HG02870 (cell line): Measurements from ENCODE around the gene SCAPER.

Experiments
- ATAC-seq: cut with Tn5 transposase; IDR thresholded peaks from one replicate; pipeline ENCODE4 v1.9.1; 2021; ENCODE audit warnings: mild to moderate bottlenecking, moderate library complexity; ENCODE audit not compliant: unreplicated experiment

Gene SCAPER, protein sequence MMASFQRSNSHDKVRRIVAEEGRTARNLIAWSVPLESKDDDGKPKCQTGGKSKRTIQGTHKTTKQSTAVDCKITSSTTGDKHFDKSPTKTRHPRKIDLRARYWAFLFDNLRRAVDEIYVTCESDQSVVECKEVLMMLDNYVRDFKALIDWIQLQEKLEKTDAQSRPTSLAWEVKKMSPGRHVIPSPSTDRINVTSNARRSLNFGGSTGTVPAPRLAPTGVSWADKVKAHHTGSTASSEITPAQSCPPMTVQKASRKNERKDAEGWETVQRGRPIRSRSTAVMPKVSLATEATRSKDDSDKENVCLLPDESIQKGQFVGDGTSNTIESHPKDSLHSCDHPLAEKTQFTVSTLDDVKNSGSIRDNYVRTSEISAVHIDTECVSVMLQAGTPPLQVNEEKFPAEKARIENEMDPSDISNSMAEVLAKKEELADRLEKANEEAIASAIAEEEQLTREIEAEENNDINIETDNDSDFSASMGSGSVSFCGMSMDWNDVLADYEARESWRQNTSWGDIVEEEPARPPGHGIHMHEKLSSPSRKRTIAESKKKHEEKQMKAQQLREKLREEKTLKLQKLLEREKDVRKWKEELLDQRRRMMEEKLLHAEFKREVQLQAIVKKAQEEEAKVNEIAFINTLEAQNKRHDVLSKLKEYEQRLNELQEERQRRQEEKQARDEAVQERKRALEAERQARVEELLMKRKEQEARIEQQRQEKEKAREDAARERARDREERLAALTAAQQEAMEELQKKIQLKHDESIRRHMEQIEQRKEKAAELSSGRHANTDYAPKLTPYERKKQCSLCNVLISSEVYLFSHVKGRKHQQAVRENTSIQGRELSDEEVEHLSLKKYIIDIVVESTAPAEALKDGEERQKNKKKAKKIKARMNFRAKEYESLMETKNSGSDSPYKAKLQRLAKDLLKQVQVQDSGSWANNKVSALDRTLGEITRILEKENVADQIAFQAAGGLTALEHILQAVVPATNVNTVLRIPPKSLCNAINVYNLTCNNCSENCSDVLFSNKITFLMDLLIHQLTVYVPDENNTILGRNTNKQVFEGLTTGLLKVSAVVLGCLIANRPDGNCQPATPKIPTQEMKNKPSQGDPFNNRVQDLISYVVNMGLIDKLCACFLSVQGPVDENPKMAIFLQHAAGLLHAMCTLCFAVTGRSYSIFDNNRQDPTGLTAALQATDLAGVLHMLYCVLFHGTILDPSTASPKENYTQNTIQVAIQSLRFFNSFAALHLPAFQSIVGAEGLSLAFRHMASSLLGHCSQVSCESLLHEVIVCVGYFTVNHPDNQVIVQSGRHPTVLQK (N-terminal part only)

DNA sequence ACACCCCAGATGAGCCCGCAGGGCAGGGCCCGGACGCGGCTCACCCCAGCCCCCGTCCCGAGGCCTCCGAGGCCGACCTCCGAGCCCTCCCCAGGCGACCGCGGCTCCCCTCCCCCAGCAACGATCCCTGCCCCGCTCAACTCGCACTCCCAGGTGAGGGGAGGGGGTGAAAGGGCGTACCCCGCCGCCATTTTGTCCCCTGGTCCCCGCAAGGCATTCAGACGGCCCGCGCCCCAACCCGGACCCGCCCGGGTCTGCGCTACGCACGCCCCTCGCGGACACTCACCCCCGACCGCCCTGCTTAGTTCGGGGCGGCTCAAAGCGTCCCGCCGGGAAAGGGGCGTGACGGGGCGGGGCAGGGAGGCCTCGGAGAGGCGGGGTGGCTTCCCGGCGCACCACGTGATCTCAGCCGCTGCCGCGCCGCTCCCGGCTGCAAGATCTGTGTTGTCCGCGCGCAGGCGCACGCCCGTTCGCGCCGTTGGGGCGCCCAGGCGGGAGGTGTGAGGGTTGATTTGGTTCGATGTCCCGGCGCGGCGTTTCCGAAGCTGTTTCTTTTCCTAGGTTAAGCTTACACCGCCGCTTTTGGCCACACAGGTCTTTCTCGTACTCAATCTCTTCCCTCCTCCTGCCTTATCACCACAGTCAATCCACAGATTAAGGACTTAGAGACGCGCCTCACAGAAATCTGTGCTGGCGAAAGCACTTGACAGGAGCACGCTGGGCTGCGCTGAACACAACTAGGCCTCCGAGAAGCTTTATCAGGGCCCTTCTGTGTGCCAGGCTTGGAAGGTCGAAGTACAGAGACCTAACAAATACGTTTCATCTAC, at the start of gene SCAPER:
Gene SCAPER, minus strand, starts transcription at position 328 of the 827 bp plus-strand sequence. CDS start 21,523 bp downstream, outside the sequence.
- ATAC-seq, result peak; percentile 84

DNA sequence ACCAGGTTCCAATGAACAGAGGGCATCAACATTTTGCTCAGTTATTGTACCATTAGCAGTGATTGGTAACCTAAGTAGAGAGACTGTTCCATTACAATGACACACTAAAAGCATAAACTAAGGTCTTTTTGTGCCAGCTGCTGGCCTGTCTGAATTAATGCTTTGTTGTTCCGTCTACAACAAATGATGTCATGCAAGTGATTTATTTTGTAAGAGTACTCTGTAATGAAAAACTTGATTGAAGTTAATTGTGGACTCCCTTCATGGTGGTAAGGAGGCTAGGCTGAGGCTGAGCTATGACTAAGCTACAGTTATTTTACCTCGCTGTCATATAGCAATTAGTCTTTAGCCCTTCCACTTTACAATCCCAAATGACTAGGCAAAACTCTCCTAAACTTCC, 49.6 kb upstream of the SCAPER start:
- no peak for ATAC-seq

DNA sequence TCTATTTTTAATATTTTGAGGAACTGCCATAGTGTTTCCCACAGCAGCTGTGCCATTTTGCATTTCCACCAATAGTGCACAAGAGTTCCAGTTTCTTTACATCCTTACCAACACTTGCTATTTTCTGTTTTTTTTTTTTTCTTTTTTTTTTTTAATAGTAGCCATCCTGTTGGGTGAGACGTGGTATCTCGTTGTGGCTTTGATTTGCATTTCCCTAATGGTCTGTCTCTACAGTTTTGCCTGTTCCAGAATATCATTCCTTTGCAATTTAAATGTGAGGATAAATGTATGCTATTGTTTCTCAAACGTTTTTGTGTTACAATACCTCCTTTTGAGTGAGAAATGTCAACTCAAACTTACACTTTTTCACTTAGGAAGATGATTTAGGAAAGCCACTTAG, 48.8 kb upstream of the SCAPER start:
- ATAC-seq, result no peak

DNA sequence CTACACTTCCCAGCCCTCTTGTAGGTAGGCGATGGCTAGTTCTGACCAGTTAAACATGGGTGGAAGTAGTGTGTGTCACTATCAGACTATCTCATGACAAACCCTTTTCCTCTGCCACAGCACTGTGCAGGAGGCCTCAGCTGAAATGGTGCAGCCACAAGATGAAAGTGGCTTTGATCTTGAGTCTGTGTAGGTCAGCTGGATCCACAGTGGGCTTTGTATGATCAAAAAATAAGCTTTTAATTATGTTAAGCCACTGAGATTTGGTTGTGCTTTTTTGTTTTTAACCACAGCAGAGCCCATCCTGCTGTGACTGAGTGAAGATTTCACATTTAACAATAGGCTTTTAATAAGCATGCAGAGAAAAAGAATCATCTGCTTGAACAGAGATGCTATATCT, 46.1 kb upstream of the SCAPER start:
- no peak for ATAC-seq

DNA sequence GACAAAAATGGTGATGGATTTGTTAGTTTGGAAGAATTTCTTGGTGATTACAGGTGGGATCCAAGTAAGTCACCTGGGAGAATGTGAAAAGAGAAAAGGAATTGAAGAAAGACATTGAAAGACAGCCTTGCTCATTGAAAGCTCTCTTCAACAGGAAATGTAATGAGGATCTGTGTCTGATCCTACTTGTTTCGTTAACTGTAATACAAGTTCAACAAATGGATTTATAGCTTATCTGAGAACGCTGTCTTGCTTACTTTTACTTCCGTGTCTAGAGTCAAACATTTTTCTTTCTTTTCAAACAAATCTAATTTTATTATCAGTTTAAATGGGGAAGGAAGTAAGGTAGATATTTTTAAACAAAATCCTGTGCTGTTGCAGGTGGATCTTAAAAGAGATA, 42.3 kb upstream of the SCAPER start:
- ATAC-seq, result no peak

DNA sequence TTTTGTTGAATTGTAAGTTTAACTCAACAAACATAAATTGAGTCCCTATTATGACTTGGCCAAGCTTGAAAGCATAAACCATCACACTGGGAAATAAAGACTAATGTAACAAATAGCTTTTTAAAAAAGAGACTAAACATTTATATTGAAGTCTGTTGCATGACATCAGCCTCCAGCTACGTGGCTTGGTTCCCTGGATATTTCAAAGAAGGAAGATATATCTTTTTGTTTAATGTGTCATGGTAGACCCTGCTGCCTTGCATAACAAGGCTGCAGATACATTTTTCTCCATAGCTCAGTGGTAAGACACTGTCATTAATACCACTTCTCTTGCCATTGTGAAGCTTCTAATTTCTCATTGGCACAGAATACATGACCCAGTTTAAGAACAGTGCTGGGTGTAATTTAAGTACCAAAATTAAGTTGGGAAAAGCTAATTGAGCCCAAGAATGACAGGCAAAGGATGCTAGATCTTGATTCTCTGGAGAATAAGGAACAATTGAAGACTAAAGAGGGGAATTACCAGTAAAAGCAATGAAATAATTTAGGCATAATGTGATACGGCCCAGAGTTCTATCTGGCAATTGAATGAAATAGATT, 40.5 kb upstream of the SCAPER start:
- ATAC-seq, result no peak

DNA sequence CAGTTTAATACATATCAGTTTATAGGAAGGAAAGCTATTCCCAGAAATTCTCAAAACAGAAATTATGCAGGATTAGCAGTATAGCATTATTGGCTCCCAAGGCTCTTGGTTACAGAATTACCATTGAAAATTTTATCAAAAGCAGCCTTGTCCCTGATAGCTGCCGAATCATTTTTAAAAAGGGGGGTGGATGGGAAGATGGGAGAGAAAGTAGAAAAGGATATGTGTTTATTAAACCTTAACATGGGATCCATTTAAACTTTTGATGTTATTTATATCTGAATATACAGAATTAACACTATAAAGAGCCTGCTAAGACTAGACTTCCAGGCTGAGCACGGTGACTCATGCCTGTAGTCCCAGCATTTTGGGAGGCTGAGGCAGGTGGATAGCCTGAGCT, 37.2 kb upstream of the SCAPER start:
- no peak for ATAC-seq

DNA sequence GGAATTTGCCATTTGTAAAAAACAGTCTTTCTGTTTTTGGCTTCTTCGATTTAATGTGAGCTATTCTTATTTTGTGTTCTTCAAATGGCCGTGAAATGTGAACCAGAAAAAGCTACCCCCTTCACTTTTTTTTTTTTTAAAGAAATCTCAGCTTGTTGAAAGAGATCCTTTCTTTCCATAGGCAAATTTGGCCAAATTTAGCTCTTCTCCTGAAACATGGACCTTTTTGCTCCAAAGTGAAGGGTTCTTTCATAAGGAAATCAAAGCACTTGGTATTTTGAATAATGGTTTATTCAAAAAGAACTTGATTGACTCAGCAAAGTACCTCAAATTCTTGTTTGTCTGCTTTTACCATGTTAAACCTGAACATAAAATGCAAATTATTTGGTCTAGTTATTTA, 36.5 kb upstream of the SCAPER start:
- ATAC-seq, result no peak

DNA sequence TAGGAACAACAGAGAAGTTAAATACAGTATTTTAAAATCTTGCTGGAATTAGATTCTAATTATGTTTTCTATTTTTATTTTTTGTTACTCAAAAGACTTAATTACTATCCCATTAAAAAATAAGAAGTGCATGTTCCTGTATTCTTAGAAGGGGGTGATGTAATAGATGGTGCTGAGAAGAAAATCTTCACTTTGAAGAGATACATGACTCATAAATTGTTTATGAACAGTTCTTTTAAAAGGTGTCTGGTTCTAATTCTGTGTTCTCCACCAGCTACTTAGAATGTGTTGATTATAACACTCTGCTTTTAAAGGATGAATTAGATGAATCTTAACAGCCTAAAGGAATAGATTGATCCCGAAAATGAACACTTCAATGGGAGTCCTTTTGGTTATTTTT, 34.6 kb upstream of the SCAPER start:
- no peak for ATAC-seq

DNA sequence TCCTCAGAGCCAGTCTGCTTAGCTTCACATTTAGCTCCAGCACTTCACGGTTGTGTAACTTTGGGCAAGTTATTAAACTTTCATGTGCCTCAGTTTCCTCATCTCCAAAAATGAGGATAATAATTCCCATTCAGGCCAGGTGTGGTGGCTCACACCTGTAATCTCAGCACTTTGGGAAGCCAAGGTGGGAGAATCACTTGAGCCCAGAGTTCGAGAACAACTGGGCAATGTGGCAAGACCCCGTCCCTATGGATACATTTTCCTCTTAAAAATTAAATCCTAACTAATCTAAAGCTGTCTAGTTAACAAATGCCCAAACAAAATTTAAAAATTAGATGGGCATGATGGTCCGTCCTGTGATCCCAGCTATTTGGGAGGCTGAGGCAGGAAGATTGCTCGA, 33.6 kb upstream of the SCAPER start:
- ATAC-seq, result no peak

DNA sequence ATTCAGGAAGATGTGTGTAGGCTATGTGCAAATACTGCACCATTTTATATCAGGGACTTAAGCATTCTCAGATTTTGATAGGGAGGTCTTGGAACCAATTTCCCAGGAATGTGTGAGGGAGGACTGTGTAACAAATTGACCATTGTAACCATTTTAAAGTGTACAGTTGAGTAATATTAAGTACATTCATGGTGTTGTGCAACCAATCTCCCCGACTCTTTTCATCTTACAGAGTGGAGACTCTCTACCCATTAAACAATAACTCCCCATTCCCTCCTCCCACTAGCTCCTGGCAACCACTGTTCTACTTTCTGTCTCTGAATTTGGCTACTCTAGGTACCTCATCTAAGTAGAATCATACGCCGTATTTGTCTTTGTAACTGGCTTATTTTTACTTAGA, 31.5 kb upstream of the SCAPER start:
- no peak for ATAC-seq

DNA sequence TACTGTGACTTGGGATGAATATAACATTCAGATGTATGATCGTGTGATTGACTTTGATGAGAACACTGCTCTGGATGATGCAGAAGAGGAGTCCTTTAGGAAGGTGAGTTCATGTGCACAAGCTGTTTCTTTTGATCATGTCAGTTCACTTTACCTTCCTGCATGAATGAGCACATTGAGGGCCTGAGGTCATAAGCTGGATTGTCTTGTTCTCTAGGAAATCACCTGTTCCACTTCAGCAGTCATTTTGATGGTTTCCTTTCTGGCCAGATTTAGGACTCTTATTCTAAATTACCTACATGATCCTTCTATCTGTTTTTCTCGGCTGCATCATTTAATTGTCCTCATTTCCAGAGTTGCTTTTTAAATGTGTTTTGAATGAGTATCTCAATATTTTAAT, 30.5 kb upstream of the SCAPER start:
- no peak for ATAC-seq

DNA sequence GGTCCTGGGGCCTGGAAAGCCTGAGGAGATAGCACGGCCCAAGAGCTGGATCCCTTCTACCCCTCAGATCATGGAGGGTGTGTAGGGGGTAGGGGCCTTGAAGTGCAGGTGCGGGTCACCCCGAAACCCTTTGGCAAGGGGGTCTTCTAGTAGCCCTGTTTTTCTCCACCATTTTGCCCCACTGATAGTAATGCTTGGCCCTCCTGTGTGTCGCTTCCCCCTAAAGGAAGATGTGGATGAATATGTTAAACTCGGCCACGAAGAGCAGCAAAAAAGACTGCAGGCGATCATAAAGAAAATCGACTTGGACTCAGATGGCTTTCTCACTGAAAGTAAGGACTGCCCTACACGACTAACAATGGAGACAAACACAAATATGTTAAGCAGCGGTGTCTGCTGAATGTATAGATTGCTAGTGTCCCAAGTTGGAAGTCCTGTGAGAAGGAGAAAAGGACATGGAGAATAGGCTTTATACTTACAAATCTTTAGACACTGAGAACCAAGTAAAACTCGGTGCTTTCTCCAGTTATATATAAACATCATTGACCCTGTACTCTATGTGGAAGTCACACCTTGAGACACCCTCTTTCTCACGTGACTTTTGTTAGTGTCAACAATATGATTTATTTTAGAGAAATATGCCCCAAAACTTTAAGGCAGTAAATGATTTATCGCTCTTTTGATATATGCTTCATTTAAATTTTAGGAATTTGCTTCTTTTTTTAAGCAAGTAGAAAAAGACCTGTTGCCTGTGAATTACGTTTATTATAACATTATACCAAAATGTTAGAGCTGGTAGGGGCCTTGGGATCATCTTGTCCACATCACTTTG, 27.2 kb upstream of the SCAPER start:
- ATAC-seq, result no peak

DNA sequence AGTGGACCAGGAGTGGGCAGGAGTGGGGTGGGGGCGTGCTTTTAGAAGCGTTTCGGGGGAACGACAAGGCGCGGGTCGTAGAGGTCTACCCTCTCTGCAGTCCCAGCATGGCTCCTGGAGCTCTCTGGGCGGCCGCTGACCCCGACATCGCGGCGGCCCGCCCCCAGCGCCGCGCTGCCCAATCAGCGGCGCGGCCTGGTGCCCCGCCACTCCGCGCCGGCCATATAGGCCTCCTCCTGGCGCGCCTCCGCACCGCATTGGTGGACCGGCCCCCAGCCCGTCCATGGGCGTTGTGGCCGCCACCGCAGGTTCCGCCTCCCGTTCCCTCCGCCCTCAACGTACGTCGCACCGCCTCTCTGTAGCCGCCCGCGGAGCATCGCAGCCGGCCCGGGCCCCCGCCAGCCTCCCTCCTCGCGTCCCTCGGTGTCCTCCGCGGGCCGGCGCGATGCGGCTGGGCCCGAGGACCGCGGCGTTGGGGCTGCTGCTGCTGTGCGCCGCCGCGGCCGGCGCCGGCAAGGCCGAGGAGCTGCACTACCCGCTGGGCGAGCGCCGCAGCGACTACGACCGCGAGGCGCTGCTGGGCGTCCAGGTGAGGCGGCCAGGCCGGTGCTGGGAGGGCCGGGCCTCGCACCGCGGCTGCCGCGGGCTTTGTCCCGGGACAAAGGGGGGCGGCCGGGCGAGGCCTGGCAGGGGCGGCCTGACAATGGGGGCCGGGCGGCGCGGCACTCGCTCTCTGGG, 26.4 kb upstream of the SCAPER start, which contains the start of gene RCN2:
Gene RCN2, plus strand, starts transcription at position 353 of the 738 bp plus-strand sequence. Its CDS starts 93 bp downstream, at position 446.
- peak; percentile 95 for ATAC-seq

DNA sequence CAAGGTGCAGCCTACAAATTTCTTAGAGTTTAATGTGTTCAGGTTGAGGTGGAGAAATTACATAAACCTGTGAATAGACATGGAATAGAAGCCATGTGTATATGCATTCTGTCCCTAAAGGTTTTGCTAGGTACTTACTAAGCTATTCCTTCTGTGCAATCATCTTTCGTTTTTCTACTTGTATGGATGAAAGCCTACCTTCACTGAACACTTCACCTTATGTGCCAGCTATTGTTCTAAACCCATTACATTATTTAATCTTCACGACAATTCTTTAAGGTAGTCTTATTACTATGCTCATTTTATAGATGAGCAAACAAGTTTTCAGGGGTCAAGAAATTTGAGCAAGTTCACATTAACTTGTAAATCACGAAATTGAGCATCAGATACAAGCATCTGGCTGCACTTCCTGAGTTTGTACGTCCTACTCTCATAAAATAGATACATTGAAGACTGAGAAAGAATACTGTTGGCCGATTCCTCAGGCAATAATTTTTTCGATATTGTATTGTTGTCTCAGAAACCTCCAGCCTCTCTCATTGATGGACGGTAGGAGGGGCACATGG, 25.8 kb upstream of the SCAPER start:
- ATAC-seq, result no peak

DNA sequence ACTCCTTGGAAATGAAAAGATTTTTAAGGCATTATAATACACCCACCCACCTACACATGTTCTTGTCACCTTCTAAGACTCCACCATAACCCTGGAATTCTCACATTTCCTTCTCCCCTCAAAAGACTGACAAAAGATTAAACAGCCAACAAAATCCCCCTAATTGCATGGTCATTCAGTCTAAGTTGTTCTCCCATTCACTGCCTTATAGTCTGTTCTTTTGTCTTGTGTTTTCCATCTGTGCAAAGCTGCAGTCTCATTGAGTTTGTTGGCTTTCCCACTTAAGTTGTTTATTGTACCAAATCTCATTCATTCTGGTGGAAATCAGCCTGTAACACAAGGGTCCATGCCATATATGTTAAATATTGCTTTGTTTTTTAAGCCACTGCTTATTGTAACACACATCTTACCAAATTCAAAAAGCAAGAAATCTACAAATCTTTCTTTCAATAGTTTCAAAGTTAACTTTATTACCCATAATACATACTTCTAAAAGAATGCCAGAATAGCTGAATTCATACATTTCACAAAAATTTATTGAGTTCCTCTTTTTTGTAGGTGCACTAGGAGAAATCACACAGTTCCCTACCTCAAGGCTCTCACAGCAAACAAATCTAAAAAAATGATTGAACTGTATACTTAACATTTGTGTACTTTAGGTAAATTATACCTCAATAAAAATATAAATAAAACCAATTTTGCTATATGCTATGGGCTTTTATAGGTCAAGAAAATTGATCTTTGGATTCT, 24.0 kb upstream of the SCAPER start:
- ATAC-seq, result no peak

DNA sequence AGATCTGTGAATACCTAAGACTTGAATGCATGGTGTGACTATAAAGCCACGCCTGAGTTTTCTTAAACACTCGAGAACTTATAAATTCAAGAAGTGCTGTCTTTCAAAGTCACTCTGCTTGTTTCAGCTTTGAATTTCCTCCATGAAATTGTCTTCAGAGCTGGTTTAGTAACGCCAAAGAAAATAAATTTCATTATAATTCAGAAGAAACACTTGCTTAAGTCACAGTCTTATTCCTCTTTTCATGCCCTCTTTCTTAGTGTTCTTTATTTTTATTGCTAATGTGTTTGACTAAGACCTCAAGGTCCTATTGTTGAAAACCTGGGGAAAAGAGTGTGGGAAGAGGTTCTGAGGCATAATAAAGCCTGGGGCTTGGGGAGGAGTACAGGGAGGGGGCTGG, 23.1 kb upstream of the SCAPER start:
- ATAC-seq, result no peak
